KMS-11 (cell line): Measurements from ENCODE around the gene FNDC3B.

Source experiments
- H2AFZ ChIP-seq: fragments of 200-600 bp; sonication (generic); 2 replicates; pipeline ENCODE4 v1.6.1; 2016; ENCODE audit warnings: antibody characterized with exemption, mixed run types, low read depth
- H3K27ac ChIP-seq: fragments of 200-600 bp; sonication (generic); 2 replicates; pipeline ENCODE4 v1.6.1; 2016; ENCODE audit warnings: mild to moderate bottlenecking, mixed run types
- H3K27me3 ChIP-seq: fragments of 200-600 bp; sonication (generic); 2 replicates; pipeline ENCODE4 v1.6.1; 2017; ENCODE audit warnings: mild to moderate bottlenecking, low read depth, mixed run types, moderate library complexity; ENCODE audit not compliant: insufficient read depth
- H3K36me3 ChIP-seq: fragments of 200-600 bp; sonication (generic); 2 replicates; pipeline ENCODE4 v1.6.1; 2017; ENCODE audit warnings: mild to moderate bottlenecking, mixed run types; ENCODE audit not compliant: insufficient read depth
- H3K4me1 ChIP-seq: fragments of 200-600 bp; sonication (generic); 2 replicates; pipeline ENCODE4 v1.6.1; 2016; ENCODE audit warnings: mild to moderate bottlenecking, low read depth, mixed run types; ENCODE audit not compliant: poor library complexity, severe bottlenecking
- H3K4me2 ChIP-seq: fragments of 200-600 bp; sonication (generic); 2 replicates; pipeline ENCODE4 v1.7.0; 2016; ENCODE audit warnings: mild to moderate bottlenecking, mixed run types
- H3K4me3 ChIP-seq: fragments of 200-600 bp; sonication (generic); IDR thresholded peaks from 2 replicates; pipeline ENCODE4 v1.6.1; 2017; ENCODE audit warnings: low read depth, low read length, mixed read lengths; ENCODE audit not compliant: insufficient read depth
- H3K79me2 ChIP-seq: fragments of 200-600 bp; sonication (generic); 2 replicates; pipeline ENCODE4 v1.6.1; 2016; ENCODE audit warnings: low read depth, mixed run types; ENCODE audit not compliant: insufficient read depth
- H3K9ac ChIP-seq: fragments of 200-600 bp; sonication (generic); 2 replicates; pipeline ENCODE4 v1.6.1; 2016; ENCODE audit warnings: mild to moderate bottlenecking, mixed run types
- H4K20me1 ChIP-seq: fragments of 200-600 bp; sonication (generic); 2 replicates; pipeline ENCODE4 v1.6.1; 2016; ENCODE audit warnings: mild to moderate bottlenecking, mixed run types; ENCODE audit not compliant: insufficient read depth
- TF ChIP-seq, protein P1 (sequence below): fragments of 200-600 bp; sonication (generic); conservative IDR thresholded peaks from 2 replicates; pipeline ENCODE4 v1.6.1; 2017; ENCODE audit warnings: low read depth, mild to moderate bottlenecking, antibody characterized with exemption, low read length, moderate library complexity, mixed read lengths

FNDC3B gene

DNA sequence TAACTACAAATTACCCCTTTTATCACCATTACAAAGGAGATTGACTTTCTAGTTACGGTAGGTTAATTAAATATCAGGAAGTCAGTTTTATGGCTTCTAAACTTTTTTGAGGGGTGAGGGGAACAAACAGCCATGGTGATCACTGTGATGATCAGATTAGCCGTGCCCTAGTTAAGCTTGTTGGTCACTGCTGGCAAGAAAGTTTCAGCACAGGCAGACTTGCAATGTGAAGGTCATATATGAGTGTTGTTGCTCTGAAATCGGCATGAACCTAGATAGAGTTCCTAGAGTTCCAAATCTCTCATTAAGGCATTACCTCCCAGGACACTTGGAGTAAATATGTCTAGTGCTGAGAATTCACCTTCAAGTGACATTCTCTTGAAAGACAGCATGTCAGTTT lies 252.3 kb downstream of the FNDC3B start:
- Histone ChIP-seq H3K27me3 (no peaks in the 10 kb centered on the region), H3K4me3 (no peak overlapping the region), H3K4me1 (no peaks in the 10 kb centered on the region), H3K36me3 (peaks cover 16% of the 10 kb centered on the region; the same call in 1 of the 2 replicates), H3K79me2 (no peaks in the 10 kb centered on the region), H3K27ac (no peak overlapping the region), H4K20me1 (0 out of 2 replicates have a peak, but pooled peaks cover under 1% of the 10 kb centered on the region), H2AFZ (no peak overlapping the region), H3K4me2 (no peak overlapping the region), H3K9ac (no peak overlapping the region)
- TF ChIP-seq, protein P1, sequence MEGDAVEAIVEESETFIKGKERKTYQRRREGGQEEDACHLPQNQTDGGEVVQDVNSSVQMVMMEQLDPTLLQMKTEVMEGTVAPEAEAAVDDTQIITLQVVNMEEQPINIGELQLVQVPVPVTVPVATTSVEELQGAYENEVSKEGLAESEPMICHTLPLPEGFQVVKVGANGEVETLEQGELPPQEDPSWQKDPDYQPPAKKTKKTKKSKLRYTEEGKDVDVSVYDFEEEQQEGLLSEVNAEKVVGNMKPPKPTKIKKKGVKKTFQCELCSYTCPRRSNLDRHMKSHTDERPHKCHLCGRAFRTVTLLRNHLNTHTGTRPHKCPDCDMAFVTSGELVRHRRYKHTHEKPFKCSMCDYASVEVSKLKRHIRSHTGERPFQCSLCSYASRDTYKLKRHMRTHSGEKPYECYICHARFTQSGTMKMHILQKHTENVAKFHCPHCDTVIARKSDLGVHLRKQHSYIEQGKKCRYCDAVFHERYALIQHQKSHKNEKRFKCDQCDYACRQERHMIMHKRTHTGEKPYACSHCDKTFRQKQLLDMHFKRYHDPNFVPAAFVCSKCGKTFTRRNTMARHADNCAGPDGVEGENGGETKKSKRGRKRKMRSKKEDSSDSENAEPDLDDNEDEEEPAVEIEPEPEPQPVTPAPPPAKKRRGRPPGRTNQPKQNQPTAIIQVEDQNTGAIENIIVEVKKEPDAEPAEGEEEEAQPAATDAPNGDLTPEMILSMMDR: no peak

DNA sequence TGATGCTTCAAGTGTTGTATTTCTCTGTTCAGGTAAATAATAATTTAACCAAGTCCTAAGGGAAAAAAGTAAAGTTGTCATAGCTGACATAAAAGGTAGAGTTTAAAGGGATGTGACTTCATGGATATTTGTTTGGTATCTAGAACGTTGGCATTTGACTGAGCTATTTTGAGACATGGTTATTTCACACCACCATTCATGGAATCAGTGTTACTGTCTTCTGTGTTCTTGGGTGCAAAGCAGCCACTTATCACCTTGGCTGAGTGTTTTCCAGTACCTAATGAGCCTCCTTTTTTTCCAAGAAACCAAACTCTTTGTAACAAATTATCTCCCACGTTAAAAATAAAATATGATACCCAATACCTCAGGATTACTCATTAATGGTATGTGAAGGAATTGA lies 253.0 kb downstream of the FNDC3B start:
- H3K4me3 ChIP-seq: no peak overlapping the region

DNA sequence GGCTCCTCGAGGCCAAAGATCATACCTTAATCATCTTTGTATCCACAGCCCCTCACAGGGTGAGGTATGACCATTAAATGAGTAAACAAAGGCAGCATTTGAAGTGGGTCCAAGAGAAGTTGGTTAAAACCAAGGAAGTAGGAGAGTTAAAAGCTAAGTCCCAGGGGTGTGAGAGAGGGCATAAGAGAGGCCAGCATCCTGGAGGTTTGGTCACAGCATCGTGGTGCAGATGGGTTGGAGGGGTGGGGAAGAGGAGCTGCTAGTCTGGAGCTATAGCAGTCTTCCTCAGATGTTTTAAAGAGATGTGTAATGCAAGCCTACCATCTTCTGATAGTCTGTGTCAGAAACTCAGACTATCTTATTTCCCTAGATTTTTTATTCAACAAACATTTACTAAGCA lies 253.7 kb downstream of the FNDC3B start:
- Histone ChIP-seq H2AFZ (no peak overlapping the region), H3K79me2 (no peaks in the 10 kb centered on the region), H4K20me1 (no peaks in the 10 kb centered on the region), H3K27ac (no peak overlapping the region), H3K4me2 (no peak overlapping the region), H3K4me1 (no peaks in the 10 kb centered on the region), H3K27me3 (no peaks in the 10 kb centered on the region), H3K36me3 (peaks cover 5% of the 10 kb centered on the region; the same call in 1 of the 2 replicates), H3K4me3 (no peak overlapping the region), H3K9ac (no peak overlapping the region)
- TF ChIP-seq, protein P1: no peak

More for the DNA sequence above, 253.0 kb downstream of the FNDC3B start:
- TF ChIP-seq, protein P1: no peak
- peaks cover 11% of the 10 kb centered on the region; the same call in 1 of the 2 replicates for H3K36me3 ChIP-seq
- H3K9ac ChIP-seq: no peak overlapping the region
- H3K27ac ChIP-seq: no peak overlapping the region
- H3K79me2 ChIP-seq: no peaks in the 10 kb centered on the region
- H3K27me3 ChIP-seq: no peaks in the 10 kb centered on the region
- H3K4me2 ChIP-seq: no peak overlapping the region
- H2AFZ ChIP-seq: no peak overlapping the region
- H4K20me1 ChIP-seq: no peaks in the 10 kb centered on the region
- H3K4me1 ChIP-seq: no peaks in the 10 kb centered on the region

DNA sequence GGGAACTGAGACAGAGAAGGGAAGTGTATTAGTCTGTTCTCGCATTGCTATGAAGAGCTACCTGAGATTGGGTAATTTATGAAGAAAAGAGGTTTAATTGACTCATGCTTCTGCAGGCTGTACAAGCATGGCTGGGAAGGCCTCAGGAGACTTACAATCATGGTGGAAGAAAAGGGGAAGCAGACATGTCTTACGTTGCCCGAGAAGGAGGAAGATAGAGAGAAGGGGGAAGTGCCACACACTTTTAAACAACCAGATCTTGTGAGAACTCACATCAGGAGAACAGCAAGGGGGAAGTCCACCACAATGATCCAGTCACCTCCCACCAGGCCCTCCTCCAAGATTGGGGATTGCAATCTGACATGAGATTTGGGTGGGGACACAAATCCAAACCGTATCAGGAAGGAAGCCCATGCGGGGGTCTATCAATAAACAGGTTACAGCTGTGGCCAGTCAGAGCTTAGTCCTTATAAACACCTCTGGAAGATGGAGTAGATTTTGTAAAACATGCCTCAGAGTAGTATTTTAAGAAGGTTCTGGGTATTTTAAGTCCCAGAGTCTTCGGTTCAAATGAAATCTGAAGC lies 254.9 kb downstream of the FNDC3B start:
- H3K4me2 ChIP-seq: no peak overlapping the region
- H3K27ac ChIP-seq: no peak overlapping the region
- H3K4me3 ChIP-seq: no peak overlapping the region
- TF ChIP-seq, protein P1: no peak
- no peaks in the 10 kb centered on the region for H4K20me1 ChIP-seq
- H3K79me2 ChIP-seq: no peaks in the 10 kb centered on the region
- no peaks in the 10 kb centered on the region for H3K4me1 ChIP-seq
- H3K9ac ChIP-seq: no peak overlapping the region
- no peak overlapping the region for H2AFZ ChIP-seq
- no peaks in the 10 kb centered on the region for H3K27me3 ChIP-seq
- peaks cover 2% of the 10 kb centered on the region; the same call in 1 of the 2 replicates for H3K36me3 ChIP-seq
